MV-4-11 (cell line): ENCODE data around the gene UCN.

Experiments used
- DNase-seq: peaks from one replicate; lab custom pipeline; 2025; lab: John Stamatoyannopoulos, UW

The UCN gene

DNA sequence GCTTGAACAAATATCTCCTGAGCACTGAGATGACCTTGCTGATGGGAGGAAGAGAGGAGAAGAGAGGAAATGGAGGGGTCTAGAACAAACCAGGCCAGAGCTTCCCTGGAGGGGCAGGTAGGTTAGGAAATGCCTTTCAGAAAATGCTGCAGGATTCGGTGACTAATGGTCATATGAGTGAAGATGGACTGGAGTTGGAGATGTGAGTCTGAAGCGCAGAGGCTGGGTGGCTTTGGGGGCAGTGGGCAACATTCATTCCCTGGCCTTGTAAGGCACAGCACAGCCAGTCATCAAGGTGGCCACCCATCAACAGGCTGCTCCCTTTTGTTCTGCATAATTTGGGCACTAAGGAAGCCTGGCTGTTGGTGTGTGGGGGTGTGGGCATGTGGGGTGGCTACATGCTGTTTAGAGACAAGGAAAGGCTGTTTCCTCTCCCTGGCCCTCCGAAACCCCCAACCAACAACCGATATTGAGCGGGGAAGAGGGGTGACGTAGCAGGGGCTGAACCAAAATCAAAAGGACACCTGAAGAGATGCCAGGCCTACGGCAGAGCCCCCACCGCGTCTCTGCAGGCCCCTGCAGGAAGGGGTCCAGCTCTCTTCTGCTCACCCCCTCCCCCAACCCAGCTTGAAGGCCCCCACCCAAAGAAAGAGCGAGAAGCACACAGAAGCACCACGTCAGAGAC, 46.9 kb downstream of the UCN start:
- DNase-seq = no peak

DNA sequence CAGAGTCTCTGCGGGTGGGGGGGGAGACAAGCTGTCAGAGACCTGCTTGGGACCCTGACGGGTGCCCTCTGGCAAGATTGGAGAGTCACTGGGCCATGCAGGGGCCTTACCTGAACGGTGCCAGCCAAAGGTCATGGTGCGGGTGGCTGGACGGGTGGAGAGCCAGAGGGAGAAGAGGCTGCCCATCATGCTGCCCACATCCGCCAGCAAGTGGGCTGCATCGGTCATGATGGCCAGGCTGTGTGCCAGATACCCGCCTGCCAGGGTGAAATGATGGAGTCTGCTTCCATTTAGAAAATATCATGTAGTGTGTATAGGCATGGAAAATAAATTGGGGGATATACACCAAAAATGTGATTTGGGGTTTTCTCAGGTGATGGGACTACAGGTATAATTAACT, 50.2 kb downstream of the UCN start:
- no peak for DNase-seq
